Gastrocnemius medialis (tissue), 4 donors: ENCODE measurements around the gene SMYD3.

Source experiments
- CTCF ChIP-seq, 5 experiments: fragments of 450-650 bp in 3 of 5; fragments of 200-600 bp in 2 of 5; sonication (generic) in 2 of 5; IDR thresholded peaks in 4 of 5; conservative IDR thresholded peaks in 1 of 5; 1 replicate in 4 of 5; 2 replicates in 1 of 5; pipeline ENCODE4 v1.5.1; 2016 to 2019; ENCODE audit warnings: antibody characterized with exemption in 5 of 5, mild to moderate bottlenecking in 3 of 5, moderate library complexity in 3 of 5
- POLR2A ChIP-seq, 2 donors: fragments of 450-650 bp; IDR thresholded peaks; one replicate each; pipeline ENCODE4 v1.6.1; 2017; ENCODE audit warnings: antibody characterized with exemption in 2 of 2, mild to moderate bottlenecking in 2 of 2, moderate library complexity in 2 of 2

- TF ChIP-seq CTCF (IDR thresholded peaks at IDR 0.05 in 4 of 5, conservative IDR thresholded peaks at IDR 0.05 in 1 of 5) (no peak), POLR2A (IDR thresholded peaks at IDR 0.05) (no peak)
Measured at GRCh38 chr1:246213036-246213435, 294.0 kb downstream of the SMYD3 start.
